Measurements from ENCODE around the gene SLC6A11.

The SLC6A11 gene

DNA sequence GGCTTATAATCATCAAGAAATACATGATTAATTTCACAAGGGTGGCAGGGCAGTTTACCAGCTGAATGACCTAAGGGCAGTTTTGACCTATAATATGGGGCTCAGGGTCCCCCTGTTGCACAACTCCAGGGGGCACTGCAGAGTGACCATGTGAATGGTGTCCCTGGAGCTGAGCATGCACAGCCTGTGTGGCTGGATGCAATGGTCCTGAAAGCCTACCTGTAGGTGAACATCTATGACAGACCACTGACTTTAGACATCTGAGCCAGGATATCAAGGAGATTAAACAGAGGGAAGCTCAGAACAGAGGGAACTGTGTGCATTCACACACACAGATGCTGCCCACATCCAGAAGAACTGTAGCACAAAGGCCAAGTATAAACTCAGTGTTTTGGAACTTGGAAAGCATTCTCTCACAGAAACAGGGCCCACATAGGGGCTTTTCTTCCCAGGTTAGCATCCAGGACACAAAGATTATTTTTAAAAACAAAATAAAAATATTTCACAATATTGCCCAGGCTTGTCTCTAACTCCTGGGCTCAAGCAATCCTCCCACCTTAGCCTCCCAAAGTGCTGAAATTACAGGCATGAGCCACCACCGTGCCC lies 7.8 kb upstream of the SLC6A11 start:
- DNase-seq (ENCODE audit: low read depth): no peak
- TF ChIP-seq, protein P1, sequence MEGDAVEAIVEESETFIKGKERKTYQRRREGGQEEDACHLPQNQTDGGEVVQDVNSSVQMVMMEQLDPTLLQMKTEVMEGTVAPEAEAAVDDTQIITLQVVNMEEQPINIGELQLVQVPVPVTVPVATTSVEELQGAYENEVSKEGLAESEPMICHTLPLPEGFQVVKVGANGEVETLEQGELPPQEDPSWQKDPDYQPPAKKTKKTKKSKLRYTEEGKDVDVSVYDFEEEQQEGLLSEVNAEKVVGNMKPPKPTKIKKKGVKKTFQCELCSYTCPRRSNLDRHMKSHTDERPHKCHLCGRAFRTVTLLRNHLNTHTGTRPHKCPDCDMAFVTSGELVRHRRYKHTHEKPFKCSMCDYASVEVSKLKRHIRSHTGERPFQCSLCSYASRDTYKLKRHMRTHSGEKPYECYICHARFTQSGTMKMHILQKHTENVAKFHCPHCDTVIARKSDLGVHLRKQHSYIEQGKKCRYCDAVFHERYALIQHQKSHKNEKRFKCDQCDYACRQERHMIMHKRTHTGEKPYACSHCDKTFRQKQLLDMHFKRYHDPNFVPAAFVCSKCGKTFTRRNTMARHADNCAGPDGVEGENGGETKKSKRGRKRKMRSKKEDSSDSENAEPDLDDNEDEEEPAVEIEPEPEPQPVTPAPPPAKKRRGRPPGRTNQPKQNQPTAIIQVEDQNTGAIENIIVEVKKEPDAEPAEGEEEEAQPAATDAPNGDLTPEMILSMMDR (IDR thresholded peaks at IDR 0.05; ENCODE audit: low read depth, low read length, missing control alignments): no peak
- no peak overlapping the region for H3K4me3 ChIP-seq (ENCODE audit: low read depth, low read length)

DNA sequence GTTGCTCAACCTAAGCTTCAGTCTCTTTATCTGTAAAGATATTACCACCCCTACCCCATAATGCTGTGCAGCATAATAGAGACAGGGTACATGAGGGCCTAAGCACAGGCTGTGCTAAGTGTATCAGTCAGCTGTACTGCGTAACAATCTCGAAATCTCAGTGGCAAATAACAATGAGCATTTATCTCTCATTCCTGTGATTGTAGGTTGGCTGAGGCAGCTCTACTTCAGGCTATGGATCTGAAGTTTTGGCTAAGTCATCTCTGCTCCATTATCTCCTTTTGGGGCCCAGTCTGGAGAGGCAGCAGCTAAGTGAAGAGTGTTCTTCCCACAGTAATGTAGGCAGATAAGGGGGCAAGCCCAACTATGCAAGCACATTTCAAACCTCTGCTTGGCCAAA lies 7.1 kb upstream of the SLC6A11 start:
- no peak for DNase-seq (ENCODE audit: low read depth)
- H3K4me3 ChIP-seq (ENCODE audit: low read depth, low read length): no peak overlapping the region
- TF ChIP-seq, protein P1 (IDR thresholded peaks at IDR 0.05; ENCODE audit: low read depth, low read length, missing control alignments): no peak

DNA sequence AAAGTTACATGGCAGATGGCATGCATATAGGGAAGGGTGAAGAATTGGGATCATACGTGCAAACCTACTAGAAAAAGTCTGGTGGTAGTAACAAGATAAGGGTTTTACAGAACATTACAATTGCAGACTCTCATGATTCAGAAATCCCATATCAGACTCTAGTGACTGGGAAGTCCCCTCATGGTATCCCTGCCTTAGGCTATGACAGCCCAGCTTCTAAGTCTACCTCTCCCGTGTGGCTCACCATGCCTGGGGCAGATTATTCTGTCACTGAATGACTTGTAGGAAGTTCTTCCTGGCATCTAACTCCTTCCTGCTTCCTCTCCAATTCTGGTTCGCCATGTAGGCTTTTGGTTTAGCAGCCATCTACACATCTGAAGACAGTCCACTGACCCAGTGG lies 5.7 kb upstream of the SLC6A11 start:
- TF ChIP-seq, protein P1 (IDR thresholded peaks at IDR 0.05; ENCODE audit: low read depth, low read length, missing control alignments): no peak
- no peak overlapping the region for H3K4me3 ChIP-seq (ENCODE audit: low read depth, low read length)
- DNase-seq (ENCODE audit: low read depth): no peak

DNA sequence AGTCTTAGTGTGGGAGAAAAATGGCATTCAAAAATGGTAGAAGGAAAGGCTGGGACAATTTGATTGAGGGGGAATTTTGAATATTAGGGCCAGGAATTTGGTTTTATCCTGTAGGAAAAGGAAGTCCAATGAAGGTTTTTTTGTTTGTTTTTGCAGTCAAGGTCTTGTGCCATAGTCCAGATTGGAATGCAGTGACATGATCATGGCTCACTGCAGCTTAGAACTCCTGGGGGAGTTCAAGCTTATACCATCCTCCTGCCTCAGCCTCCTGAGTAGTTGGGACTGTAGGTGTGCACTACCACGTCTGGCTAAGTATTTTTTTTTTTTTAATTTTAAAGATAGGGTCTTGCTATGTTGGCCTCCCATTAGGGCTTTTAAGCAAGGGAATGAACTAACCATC lies 2.6 kb upstream of the SLC6A11 start:
- no peak for DNase-seq (ENCODE audit: low read depth)
- H3K4me3 ChIP-seq (ENCODE audit: low read depth, low read length): no peak overlapping the region
- TF ChIP-seq, protein P1 (IDR thresholded peaks at IDR 0.05; ENCODE audit: low read depth, low read length, missing control alignments): no peak

DNA sequence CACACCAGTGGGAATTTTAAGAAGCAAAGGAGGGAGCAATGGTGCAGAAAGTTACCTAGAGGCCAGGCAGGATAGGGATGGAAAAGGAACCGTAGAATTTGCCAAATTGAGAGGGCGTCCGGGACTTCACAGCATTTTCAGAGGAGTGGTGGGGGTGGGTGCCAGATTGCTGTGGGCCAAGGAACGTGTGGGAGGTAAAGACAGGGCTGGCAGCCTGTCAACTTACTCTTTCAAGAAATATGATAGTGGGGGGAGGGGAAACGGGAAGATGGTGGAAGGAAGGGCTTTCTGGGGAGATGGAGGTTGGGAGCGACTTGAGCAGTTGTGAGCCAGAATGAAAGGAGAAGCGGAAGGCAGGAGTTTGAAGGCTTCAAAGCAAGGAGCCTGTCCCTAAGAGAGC lies 1.4 kb upstream of the SLC6A11 start:
- no peak for DNase-seq (ENCODE audit: low read depth)
- TF ChIP-seq, protein P1 (IDR thresholded peaks at IDR 0.05; ENCODE audit: low read depth, low read length, missing control alignments): no peak
- H3K4me3 ChIP-seq (ENCODE audit: low read depth, low read length): no peak overlapping the region

DNA sequence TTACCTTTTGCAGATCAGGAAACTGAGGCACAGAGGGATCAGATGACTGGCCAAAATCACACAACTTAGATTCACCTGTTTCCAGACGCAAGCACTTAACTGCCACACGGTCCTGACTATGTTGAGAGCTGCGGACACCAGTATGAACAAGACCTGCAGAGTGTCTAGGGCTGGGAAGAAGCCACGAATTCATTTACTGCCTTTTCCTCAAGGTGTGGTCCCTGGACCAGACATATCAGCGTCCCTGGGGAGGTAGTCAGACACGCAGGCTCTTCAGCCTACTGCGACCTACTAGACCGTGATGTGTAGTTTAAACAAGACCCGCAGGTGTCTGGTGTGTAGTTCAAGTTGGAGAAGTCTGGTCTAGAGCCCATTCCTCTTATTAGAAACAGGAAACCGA lies 541 bp upstream of the SLC6A11 start:
- H3K4me3 ChIP-seq (ENCODE audit: low read depth, low read length): no peak overlapping the region
- no peak for DNase-seq (ENCODE audit: low read depth)
- TF ChIP-seq, protein P1 (IDR thresholded peaks at IDR 0.05; ENCODE audit: low read depth, low read length, missing control alignments): no peak

DNA sequence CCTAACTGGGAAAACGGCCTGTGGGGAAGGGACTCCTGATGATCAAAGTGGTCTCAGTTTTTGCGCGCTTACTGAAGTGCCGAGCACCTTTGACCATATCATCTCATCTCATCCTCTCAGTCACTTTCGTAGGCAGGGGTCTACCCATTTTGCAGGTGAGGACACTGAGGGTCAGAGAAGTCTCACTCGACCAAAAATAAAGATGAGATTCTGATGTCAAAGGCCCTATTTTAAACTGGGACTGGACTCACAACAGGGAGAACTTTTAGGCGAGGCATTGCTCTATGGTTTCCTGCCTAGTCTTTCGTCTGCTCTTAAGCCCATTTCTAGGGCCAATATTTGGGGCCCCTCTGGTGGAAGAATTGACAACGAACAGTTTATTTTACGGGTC lies 830 bp downstream of the SLC6A11 start:
- H3K4me3 ChIP-seq (ENCODE audit: low read depth, low read length): no peak overlapping the region
- TF ChIP-seq, protein P1 (IDR thresholded peaks at IDR 0.05; ENCODE audit: low read depth, low read length, missing control alignments): no peak
- no peak for DNase-seq (ENCODE audit: low read depth)

Measured in GM12864 (cell line).